HG02798 (cell line): ENCODE results near the gene RNU5D-1.
A peak's percentile ranks its signal among the peaks of the same experiment; 100 is the strongest.

Source experiments
- ATAC-seq: cut with Tn5 transposase; IDR thresholded peaks from one replicate; pipeline ENCODE4 v1.9.1; 2021; ENCODE audit warnings: mild to moderate bottlenecking; ENCODE audit not compliant: unreplicated experiment, poor library complexity

Gene RNU5D-1

GRCh38 chr1:44733784-44734183, 2.8 kb upstream of the RNU5D-1 start:
- ATAC-seq = no peak

- ATAC-seq = no peak
Measured at GRCh38 chr1:44733365-44733764, 2.4 kb upstream of the RNU5D-1 start.

- no peak for ATAC-seq
Measured at GRCh38 chr1:44724955-44725698, 5.8 kb downstream of the RNU5D-1 start.

GRCh38 chr1:44724296-44724954, 6.5 kb downstream of the RNU5D-1 start:
- no peak for ATAC-seq

GRCh38 chr1:44723496-44724295, 7.3 kb downstream of the RNU5D-1 start:
- no peak for ATAC-seq

- no peak for ATAC-seq
Measured at GRCh38 chr1:44723064-44723463, 7.9 kb downstream of the RNU5D-1 start.

GRCh38 chr1:44721485-44722361, 9.2 kb downstream of the RNU5D-1 start:
- peak; percentile 79 for ATAC-seq

GRCh38 chr1:44720281-44720680, 10.7 kb downstream of the RNU5D-1 start:
- no peak for ATAC-seq

GRCh38 chr1:44719318-44719717, 11.7 kb downstream of the RNU5D-1 start:
- ATAC-seq = no peak

- no peak for ATAC-seq
Measured at GRCh38 chr1:44718091-44718490, 12.9 kb downstream of the RNU5D-1 start.

GRCh38 chr1:44717653-44718052, 13.3 kb downstream of the RNU5D-1 start:
- ATAC-seq = no peak

- no peak for ATAC-seq
Measured at GRCh38 chr1:44717156-44717555, 13.8 kb downstream of the RNU5D-1 start.

- peak; percentile 66 for ATAC-seq
Measured at GRCh38 chr1:44714944-44715571, 15.9 kb downstream of the RNU5D-1 start.

GRCh38 chr1:44714532-44714931, 16.4 kb downstream of the RNU5D-1 start:
- ATAC-seq = no peak

GRCh38 chr1:44713321-44713781, 17.6 kb downstream of the RNU5D-1 start:
- ATAC-seq = no peak

- ATAC-seq = no peak
Measured at GRCh38 chr1:44707959-44708831, 22.8 kb downstream of the RNU5D-1 start.

- ATAC-seq = no peak
Measured at GRCh38 chr1:44707112-44707881, 23.7 kb downstream of the RNU5D-1 start.

GRCh38 chr1:44705938-44706337, 25.0 kb downstream of the RNU5D-1 start:
- ATAC-seq = no peak
